Smooth muscle cell (in vitro differentiated cells): ENCODE measurements around the gene ANXA7. TPM values are rescaled to one million over a fixed set of nuclear protein-coding genes. Genes with fewer than 3 reads are reported as not detected.
A peak's percentile ranks its signal among the peaks of the same experiment; 100 is the strongest.

ENCODE experiments used
- DNase-seq: peaks from one replicate; lab custom pipeline; 2025; ENCODE audit not compliant: unreplicated experiment; lab: John Stamatoyannopoulos, UW
- H2AFZ ChIP-seq: fragments of 200-600 bp; sonication (generic); 2 replicates; pipeline ENCODE4 v1.6.0; 2016; ENCODE audit warnings: antibody characterized with exemption, low read depth, mild to moderate bottlenecking
- H3F3A ChIP-seq: fragments of 200-600 bp; sonication (generic); 2 replicates; pipeline ENCODE4 v1.6.0; 2017; ENCODE audit warnings: antibody characterized with exemption, low read depth
- H3K27ac ChIP-seq: fragments of 200-600 bp; sonication (generic); 2 replicates; pipeline ENCODE4 v1.5.1; 2016; ENCODE audit warnings: low read depth, mild to moderate bottlenecking
- H3K27me3 ChIP-seq: fragments of 200-600 bp; sonication (generic); 2 replicates; pipeline ENCODE4 v1.6.1; 2016; ENCODE audit warnings: low read depth, mild to moderate bottlenecking
- H3K36me3 ChIP-seq: fragments of 200-600 bp; sonication (generic); 2 replicates; pipeline ENCODE4 v1.5.1; 2016; ENCODE audit warnings: low read depth
- H3K4me1 ChIP-seq: fragments of 200-600 bp; sonication (generic); 2 replicates; pipeline ENCODE4 v1.5.1; 2016; ENCODE audit warnings: low read depth
- H3K4me2 ChIP-seq: fragments of 200-600 bp; sonication (generic); 2 replicates; pipeline ENCODE4 v1.6.0; 2016; ENCODE audit warnings: mild to moderate bottlenecking
- H3K4me3 ChIP-seq: fragments of 200-600 bp; sonication (generic); 2 replicates; pipeline ENCODE4 v1.5.1; 2016; ENCODE audit warnings: mild to moderate bottlenecking
- H3K79me2 ChIP-seq: fragments of 200-600 bp; sonication (generic); 2 replicates; pipeline ENCODE4 v1.6.0; 2016; ENCODE audit warnings: low read depth, mild to moderate bottlenecking
- H3K9ac ChIP-seq: fragments of 200-600 bp; sonication (generic); 2 replicates; pipeline ENCODE4 v1.6.0; 2016; ENCODE audit warnings: low read depth
- H3K9me3 ChIP-seq: fragments of 200-600 bp; sonication (generic); replicated peaks from 2 replicates; pipeline ENCODE4 v1.5.1; 2016; ENCODE audit warnings: low read depth
- H4K20me1 ChIP-seq: fragments of 200-600 bp; sonication (generic); 2 replicates; pipeline ENCODE4 v1.6.0; 2016; ENCODE audit warnings: low read depth
- CTCF ChIP-seq: fragments of 200-600 bp; sonication (generic); IDR thresholded peaks from 2 replicates; pipeline ENCODE4 v1.5.1; 2017; ENCODE audit warnings: borderline replicate concordance, mild to moderate bottlenecking, antibody characterized with exemption; ENCODE audit not compliant: insufficient read depth, poor library complexity, severe bottlenecking
- WGBS: methylation state at CpG from one replicate; pipeline ENCODE4 v1.1.7; 2016; ENCODE audit warnings: low lambda C conversion rate; 5-methylcytosine and 5-hydroxymethylcytosine counted together
- polyA plus RNA-seq: library from polyadenylated mRNA; unstranded; fragments of >200 nt; fragmentation: Nextera tagmentation; extraction: Ambion mirVana; gene quantifications from 2 replicates; pipeline ENCODE4 v1.2.1, GENCODE V29; 2016
- total RNA-seq: library from RNA; depleted of rRNA; stranded (reverse); fragments of >200 nt; gene quantifications from 2 replicates; pipeline ENCODE4 v1.2.3, GENCODE V29; 2014

Gene ANXA7
- total and polyA plus RNA-seq, 2 experiments from 2014 or later, result 52.6 to 57.6 TPM

DNA sequence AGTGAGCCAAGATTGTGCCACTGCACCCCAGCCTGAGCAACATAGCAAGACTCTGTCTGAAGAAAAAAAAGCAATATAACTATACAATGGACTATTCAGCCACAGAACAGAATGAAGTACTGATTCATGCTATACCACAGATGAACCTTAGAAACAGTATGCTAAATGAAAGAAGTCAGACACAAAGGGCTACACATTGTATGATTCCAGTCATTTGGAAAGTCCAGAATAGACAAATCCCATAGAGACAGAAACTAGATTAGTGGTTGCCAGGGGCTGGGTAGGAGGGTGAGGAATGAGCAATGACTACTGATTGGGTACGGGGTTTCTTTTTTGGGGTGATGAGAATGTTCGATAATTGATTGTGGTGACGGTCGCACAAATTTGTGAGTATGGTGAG, 45.6 kb downstream of the ANXA7 start:
- Histone ChIP-seq H3K9me3 (no peaks in the 10 kb centered on the region), H3K27ac (no peak overlapping the region), H3K4me1 (no peaks in the 10 kb centered on the region), H3K27me3 (no peaks in the 10 kb centered on the region), H3K4me3 (no peak overlapping the region), H3F3A (no peaks in the 10 kb centered on the region), H3K4me2 (no peak overlapping the region), H3K79me2 (no peaks in the 10 kb centered on the region), H3K36me3 (no peaks in the 10 kb centered on the region), H2AFZ (no peak overlapping the region), H4K20me1 (no peaks in the 10 kb centered on the region), H3K9ac (no peak overlapping the region)
- WGBS, result 97% methylated on average over 4 of the region's 4 CpGs
- DNase-seq, result no peak
- TF ChIP-seq CTCF, result no peak

DNA sequence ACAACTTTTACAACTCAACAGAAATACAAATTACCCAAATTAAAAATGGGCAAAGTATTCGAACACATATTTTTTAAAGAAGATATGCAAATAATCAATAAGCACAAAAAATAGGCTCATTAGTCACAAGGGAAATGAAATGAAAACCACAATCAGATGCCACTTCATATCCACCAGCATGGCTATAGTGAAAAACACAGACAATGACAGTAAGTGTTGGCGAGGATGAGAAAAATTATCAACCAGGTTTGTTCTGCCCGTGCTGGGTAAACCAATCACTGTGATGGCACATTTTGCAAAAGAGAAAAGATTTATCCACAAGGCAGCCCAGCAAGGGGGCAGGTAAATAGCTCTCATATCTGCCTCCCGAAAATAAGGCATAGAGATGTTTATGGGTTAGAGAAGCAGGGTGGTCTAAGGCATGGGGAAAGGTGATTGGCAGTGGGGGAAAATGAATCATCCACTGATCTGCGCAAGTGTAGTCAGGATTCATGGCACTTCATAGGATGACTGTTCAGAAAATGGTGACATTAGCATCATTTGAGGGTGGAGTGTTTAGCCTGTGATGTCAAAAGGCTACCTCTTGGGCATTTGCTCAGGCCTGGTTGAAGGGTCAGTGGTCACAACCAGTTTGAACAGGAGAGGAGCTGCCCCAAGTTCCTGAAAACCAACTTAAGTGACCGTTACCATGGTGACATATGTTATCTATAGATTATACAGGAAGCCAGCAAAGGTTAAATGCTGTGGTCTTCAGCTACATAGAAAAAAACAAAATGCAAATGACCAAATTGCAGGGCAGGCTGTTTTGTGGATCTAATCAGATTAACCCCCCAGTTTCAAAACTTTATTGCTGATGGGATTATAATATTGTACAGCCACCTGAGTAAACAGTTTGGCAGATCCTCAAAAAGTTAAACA, 47.2 kb downstream of the ANXA7 start:
- H3K4me1 ChIP-seq, result no peaks in the 10 kb centered on the region
- no peaks in the 10 kb centered on the region for H3F3A ChIP-seq
- no peaks in the 10 kb centered on the region for H3K36me3 ChIP-seq
- H3K4me3 ChIP-seq, result no peak overlapping the region
- H4K20me1 ChIP-seq, result no peaks in the 10 kb centered on the region
- no peak overlapping the region for H2AFZ ChIP-seq
- no peaks in the 10 kb centered on the region for H3K27me3 ChIP-seq
- WGBS, result 97% methylated on average over 6 of the region's 6 CpGs
- no peak for DNase-seq
- TF ChIP-seq CTCF, result no peak
- no peak overlapping the region for H3K4me2 ChIP-seq
- H3K9ac ChIP-seq, result no peak overlapping the region
- no peaks in the 10 kb centered on the region for H3K79me2 ChIP-seq
- peaks cover 4% of the 10 kb centered on the region for H3K9me3 ChIP-seq
- no peak overlapping the region for H3K27ac ChIP-seq

- Histone ChIP-seq H3K79me2 (no peaks in the 10 kb centered on the region), H3K4me1 (no peaks in the 10 kb centered on the region), H3K9me3 (peaks cover 4% of the 10 kb centered on the region), H3K4me3 (no peak overlapping the region), H2AFZ (no peak overlapping the region), H3K9ac (no peak overlapping the region), H3K27me3 (no peaks in the 10 kb centered on the region), H4K20me1 (no peaks in the 10 kb centered on the region), H3F3A (no peaks in the 10 kb centered on the region), H3K36me3 (no peaks in the 10 kb centered on the region), H3K4me2 (no peak overlapping the region), H3K27ac (no peak overlapping the region)
- no peak for TF ChIP-seq CTCF
- 98% methylated on average over 3 of the region's 3 CpGs for WGBS
- DNase-seq, result no peak
Measured at GRCh38 chr10:73364964-73365363, 48.9 kb downstream of the ANXA7 start.

GRCh38 chr10:73359492-73359891, 54.4 kb downstream of the ANXA7 start:
- no peak for DNase-seq
- Histone ChIP-seq H3K4me2 (no peak overlapping the region), H3K27me3 (peaks cover 29% of the 10 kb centered on the region), H3K9me3 (peaks cover 4% of the 10 kb centered on the region), H3K4me1 (peaks cover 7% of the 10 kb centered on the region), H3K27ac (no peak overlapping the region), H3K79me2 (no peaks in the 10 kb centered on the region), H3K9ac (no peak overlapping the region), H2AFZ (peak overlapping the region; percentile 94), H3K36me3 (no peaks in the 10 kb centered on the region), H3F3A (peaks cover 5% of the 10 kb centered on the region), H3K4me3 (no peak overlapping the region), H4K20me1 (no peaks in the 10 kb centered on the region)
- WGBS, result 87% methylated on average over 8 of the region's 8 CpGs
- TF ChIP-seq CTCF, result no peak
